ENCODE data around the gene HMGA1. TPM values are rescaled to one million over a fixed set of nuclear protein-coding genes. Genes with fewer than 3 reads are reported as not detected.
"Not testable (repeated sequence)": the region's sequence is repeated elsewhere in the genome, so short reads cannot be mapped to it uniquely, and the experiment has no call there.

Gene HMGA1
- polyA plus RNA-seq, 1 donor from 2014 or later = 68.3 TPM

DNA sequence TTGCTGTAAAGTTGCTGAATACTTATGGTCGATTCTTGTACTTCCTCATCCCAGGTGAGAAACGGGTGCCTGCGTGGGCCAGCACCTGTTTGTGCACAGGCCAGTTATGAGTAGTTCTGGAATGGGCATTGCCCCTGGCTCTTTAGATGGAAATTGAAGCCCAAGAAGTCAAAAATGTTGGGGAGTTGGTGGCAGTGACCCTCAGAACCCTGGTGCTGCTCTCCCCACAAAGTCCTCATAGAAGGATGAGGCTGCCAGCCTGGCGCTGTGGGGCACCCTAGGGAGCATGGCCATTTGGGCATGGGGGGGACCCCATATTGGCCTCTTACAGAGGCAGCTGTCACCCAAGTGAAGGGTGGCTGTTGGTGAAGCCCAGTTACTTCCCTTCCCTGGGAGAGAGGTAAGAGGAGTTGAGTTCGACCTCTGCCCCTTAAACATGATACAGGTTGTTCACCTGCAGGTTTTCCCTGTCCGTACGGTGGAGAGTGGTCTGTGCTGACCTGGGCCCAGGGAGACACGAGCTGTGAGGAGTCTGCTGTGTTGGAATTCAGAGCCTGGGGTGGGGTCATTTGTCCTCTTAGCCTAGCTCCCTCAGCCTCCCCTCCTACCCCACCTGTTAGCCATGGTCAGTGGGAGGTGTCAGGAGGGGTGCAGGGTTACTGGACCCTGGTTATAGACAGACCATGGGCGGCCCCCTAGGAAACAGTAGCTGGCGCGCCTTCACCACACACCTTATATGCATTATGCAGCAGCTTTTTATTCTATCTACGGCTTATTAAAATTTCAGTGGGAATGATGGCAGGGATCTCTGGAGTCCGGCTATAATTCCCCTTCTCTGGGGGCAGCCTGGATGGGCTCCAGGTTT, 4.9 kb downstream of the HMGA1 start:
- Mint-ChIP-seq H3K4me1 (peaks cover 15 to 23% (median 16%) of the 10 kb centered on the region in 3 donors), H3K27me3 (no peaks in the 10 kb centered on the region), H3K27ac (peak overlapping the region in 2 of 3 donors; percentile 59 to 88), H3K9me3 (no peaks in the 10 kb centered on the region), H3K36me3 (no peaks in the 10 kb centered on the region), H3K4me3 (peak overlapping the region in 2 of 4 donors; percentile 22 to 72)

DNA sequence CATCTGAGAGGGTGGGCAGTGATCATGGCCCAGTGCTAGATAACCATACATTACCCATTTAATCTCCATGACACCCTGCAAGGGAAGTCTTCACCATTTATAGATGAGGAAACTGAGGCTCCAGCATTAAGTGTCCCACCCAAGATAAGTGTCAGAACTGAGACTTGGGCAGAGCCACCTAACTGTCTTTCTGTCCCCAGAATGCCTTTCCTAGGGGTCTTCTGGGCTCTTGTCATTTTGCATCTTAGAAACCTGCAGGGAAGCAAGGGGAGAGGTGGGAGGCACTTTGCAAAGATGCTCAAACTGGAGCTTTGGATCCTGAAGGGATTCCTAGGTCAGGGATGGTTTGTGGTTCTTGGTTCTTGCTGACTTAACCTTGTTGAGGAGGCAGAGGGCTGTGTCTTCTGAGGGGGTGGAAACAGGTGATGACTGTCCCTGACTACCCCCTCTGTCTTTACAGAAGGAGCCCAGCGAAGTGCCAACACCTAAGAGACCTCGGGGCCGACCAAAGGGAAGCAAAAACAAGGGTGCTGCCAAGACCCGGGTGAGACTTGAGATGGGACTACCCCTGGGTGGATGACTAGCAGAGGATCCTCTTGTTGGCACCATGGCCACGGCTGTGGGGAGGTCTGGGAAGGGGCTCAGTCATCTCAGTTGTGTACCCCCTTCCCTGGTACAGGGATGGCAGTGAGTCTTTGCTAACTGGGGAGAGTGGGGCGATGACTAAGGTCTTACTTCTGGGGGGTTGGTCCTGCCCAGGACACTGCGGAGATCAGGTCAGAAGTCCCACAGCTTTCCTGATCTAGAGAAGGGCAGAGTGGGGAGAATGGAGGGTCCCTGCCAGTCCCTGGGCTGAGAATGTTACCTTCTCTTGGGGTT, 5.8 kb downstream of the HMGA1 start:
- Mint-ChIP-seq H3K4me3 (peak overlapping the region in 1 of 4 donors; percentile 72), H3K9me3 (no peaks in the 10 kb centered on the region), H3K4me1 (peaks cover 17 to 27% (median 19%) of the 10 kb centered on the region in 3 donors), H3K36me3 (no peaks in the 10 kb centered on the region), H3K27ac (peak overlapping the region; percentile 71 to 88 (median 73)), H3K27me3 (no peaks in the 10 kb centered on the region)

DNA sequence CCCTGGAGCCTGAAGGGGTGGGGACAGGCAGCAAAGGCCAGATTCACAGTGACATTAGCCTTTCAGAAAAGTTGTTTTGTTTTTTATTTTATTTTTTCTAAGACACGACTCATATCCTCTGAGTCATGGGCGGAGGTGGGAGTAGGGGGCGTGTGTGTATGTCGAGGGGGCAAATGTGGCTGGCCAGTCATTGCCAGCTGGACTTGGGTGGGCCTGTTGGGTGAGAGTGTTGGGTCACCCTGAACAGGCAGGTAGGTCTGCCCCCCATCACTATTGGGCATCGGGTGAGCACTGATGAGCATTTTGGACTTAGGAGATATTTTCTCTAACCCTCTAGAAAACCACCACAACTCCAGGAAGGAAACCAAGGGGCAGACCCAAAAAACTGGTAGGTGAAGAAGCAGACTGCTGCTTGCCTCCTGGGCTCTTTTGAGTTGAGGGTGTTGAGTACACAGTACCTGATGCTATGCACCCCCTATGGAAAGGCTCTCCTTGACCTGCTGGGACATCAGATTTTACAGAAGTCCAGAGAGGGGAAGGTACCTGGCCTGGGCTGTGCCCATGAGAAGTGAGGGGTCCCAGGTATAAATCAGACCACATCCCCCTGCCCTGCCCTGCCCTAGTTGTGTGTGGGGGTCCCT, 6.6 kb downstream of the HMGA1 start:
- H3K4me1 Mint-ChIP-seq = peaks cover 22 to 31% (median 23%) of the 10 kb centered on the region in 3 donors
- no peaks in the 10 kb centered on the region for H3K27me3 Mint-ChIP-seq
- peak overlapping the region in 3 of 4 donors; percentile 12 to 79 (median 28) for H3K4me3 Mint-ChIP-seq
- H3K36me3 Mint-ChIP-seq = no peaks in the 10 kb centered on the region
- H3K27ac Mint-ChIP-seq = peak overlapping the region; percentile 73 to 88 (median 73)
- H3K9me3 Mint-ChIP-seq = no peaks in the 10 kb centered on the region

DNA sequence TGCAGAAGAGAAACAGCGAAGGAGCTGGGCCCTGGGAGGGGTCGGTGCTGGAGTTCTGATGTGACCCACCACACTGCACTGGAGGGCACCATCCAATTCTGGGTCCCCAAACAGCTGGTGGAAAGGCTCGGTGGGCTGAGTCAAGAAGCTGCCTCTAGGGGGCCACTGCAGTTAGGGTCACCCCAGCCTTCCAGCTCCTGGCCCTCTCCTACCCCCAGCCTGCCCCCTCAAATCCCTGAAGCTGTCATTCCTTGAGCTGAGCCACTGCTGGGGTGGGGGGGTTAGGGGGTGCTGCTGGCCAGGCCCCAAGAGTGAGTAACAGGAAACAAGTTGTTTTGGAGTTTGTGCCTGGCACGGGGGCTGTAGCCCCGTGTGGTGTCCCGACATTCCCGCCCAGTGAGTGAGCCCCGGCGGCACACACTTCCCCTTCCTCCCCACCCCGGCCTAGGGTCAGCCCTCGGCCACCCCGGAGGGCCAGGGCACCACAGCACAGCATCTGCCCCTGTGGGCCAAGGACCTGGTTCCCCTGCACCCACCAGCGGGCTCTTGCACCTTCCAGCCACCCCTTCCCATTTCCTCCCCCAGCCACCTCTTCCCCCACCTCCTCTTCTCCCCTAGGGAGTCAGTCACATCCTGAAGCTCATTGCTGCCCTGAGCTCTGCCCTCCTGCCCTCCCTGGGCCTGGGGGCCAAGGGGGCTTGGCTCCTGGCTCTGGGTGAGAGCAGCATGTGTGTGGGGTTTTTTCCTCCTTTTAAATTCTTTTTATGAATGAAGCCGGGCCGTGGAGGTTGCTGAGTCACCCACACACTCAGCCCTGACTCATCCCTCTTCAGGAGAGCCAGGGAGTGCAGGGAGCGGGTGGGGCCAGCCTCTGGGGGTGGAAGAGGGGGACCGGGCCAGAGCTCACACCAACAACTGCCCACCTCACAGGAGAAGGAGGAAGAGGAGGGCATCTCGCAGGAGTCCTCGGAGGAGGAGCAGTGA, 7.5 kb downstream of the HMGA1 start:
- Mint-ChIP-seq H3K4me3 (peak overlapping the region in 1 of 4 donors; percentile 79), H3K4me1 (peaks cover 16 to 26% (median 18%) of the 10 kb centered on the region in 3 donors), H3K27ac (peak overlapping the region in 1 of 3 donors; percentile 88), H3K36me3 (no peaks in the 10 kb centered on the region), H3K9me3 (no peaks in the 10 kb centered on the region), H3K27me3 (no peaks in the 10 kb centered on the region)

DNA sequence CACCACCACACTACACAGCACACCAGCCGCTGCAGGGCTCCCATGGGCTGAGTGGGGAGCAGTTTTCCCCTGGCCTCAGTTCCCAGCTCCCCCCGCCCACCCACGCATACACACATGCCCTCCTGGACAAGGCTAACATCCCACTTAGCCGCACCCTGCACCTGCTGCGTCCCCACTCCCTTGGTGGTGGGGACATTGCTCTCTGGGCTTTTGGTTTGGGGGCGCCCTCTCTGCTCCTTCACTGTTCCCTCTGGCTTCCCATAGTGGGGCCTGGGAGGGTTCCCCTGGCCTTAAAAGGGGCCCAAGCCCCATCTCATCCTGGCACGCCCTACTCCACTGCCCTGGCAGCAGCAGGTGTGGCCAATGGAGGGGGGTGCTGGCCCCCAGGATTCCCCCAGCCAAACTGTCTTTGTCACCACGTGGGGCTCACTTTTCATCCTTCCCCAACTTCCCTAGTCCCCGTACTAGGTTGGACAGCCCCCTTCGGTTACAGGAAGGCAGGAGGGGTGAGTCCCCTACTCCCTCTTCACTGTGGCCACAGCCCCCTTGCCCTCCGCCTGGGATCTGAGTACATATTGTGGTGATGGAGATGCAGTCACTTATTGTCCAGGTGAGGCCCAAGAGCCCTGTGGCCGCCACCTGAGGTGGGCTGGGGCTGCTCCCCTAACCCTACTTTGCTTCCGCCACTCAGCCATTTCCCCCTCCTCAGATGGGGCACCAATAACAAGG, 8.5 kb downstream of the HMGA1 start:
- not testable (repeated sequence) for H3K36me3 Mint-ChIP-seq, H3K9me3 Mint-ChIP-seq, H3K27me3 Mint-ChIP-seq
- Mint-ChIP-seq H3K4me3 (peak overlapping the region in 2 of 4 donors; percentile 30 to 96), H3K4me1 (peaks cover 13 to 25% (median 18%) of the 10 kb centered on the region in 3 donors), H3K27ac (peak overlapping the region in 2 of 3 donors; percentile 86 to 97)

DNA sequence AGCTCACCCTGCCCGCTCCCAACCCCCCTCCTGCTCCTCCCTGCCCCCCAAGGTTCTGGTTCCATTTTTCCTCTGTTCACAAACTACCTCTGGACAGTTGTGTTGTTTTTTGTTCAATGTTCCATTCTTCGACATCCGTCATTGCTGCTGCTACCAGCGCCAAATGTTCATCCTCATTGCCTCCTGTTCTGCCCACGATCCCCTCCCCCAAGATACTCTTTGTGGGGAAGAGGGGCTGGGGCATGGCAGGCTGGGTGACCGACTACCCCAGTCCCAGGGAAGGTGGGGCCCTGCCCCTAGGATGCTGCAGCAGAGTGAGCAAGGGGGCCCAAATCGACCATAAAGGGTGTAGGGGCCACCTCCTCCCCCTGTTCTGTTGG, 9.1 kb downstream of the HMGA1 start:
- H3K36me3 Mint-ChIP-seq, H3K27me3 Mint-ChIP-seq, H3K9me3 Mint-ChIP-seq: not testable (repeated sequence)
- H3K27ac Mint-ChIP-seq = peak overlapping the region; percentile 86 to 97 (median 93)
- H3K4me3 Mint-ChIP-seq = peak overlapping the region in 2 of 4 donors; percentile 30 to 96
- H3K4me1 Mint-ChIP-seq = peaks cover 14 to 25% (median 18%) of the 10 kb centered on the region in 3 donors

DNA sequence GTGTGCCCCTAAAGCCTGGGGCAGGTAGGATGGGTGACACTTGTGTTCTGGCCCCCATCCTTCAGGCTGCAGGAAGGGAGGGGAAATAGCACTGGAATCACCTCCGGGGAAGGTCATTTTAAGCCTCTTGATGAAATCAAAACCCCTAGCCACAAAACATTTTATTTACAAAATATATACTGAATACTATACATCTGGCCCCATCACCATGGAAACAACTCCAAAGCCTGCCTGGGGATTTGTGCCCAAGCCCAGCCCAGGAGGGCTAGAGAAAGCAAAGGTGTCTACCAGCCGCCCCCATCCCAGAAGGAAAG, 9.5 kb downstream of the HMGA1 start:
- H3K4me1 Mint-ChIP-seq = peaks cover 14 to 25% (median 15%) of the 10 kb centered on the region in 3 donors
- no peaks in the 10 kb centered on the region for H3K9me3 Mint-ChIP-seq
- H3K36me3 Mint-ChIP-seq = no peaks in the 10 kb centered on the region
- no peaks in the 10 kb centered on the region for H3K27me3 Mint-ChIP-seq
- H3K4me3 Mint-ChIP-seq = peak overlapping the region in 1 of 4 donors; percentile 96
- H3K27ac Mint-ChIP-seq = peak overlapping the region; percentile 74 to 97 (median 93)

DNA sequence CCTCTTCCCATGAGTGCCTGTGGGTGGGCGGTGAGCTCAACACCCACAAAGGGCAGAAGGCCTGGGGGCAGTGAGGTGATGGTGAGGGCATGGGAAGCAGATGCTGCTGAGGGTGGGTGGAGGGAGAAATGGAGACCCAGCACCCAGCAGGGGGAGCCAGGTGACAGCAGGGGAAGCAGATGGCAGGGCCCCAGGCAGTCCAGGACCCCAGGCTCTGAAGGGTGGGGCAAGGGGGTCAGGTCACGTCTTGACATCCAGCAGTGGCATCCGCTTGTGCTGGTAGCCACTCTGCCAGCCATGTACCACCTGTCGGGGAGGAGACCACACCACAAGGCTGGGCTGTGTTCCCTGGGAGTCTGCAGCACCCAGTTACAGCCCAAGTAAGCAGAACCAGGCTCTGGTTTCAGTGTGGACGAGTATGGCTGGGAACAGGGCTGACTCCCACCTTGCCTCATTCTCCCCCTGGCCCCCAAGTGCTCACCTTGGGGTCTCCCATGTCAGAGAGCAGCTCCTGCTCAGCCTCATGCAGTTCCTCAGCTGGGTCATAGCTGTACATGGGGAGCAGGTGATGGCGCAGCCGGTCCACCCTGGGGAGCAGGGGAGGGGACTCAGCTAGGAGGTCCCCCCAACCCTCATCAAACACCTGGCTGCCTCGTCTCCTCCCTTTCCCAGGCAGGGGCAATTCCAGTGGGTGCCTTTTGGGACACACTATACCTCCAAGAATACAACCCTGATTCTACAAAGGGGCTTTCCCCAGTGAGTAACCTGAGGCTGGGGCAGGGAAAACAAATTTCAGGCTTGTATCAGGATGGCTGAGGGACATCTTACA, 10.1 kb downstream of the HMGA1 start:
- peak overlapping the region; percentile 90 to 97 (median 93) for H3K27ac Mint-ChIP-seq
- H3K4me1 Mint-ChIP-seq = peaks cover 13 to 25% (median 14%) of the 10 kb centered on the region in 3 donors
- H3K9me3 Mint-ChIP-seq = no peaks in the 10 kb centered on the region
- H3K4me3 Mint-ChIP-seq = peak overlapping the region in 2 of 4 donors; percentile 82 to 96
- no peaks in the 10 kb centered on the region for H3K27me3 Mint-ChIP-seq
- no peaks in the 10 kb centered on the region for H3K36me3 Mint-ChIP-seq

- Mint-ChIP-seq H3K4me3 (peak overlapping the region; percentile 96 to 99 (median 96)), H3K36me3 (peaks cover 2% of the 10 kb centered on the region), H3K9me3 (no peaks in the 10 kb centered on the region), H3K27me3 (no peaks in the 10 kb centered on the region), H3K27ac (peak overlapping the region; percentile 90 to 98 (median 97)), H3K4me1 (peaks cover 13 to 25% (median 17%) of the 10 kb centered on the region in 3 donors)
Observed at GRCh38 chr6:34247481-34248197, 11.0 kb downstream of the HMGA1 start.

DNA sequence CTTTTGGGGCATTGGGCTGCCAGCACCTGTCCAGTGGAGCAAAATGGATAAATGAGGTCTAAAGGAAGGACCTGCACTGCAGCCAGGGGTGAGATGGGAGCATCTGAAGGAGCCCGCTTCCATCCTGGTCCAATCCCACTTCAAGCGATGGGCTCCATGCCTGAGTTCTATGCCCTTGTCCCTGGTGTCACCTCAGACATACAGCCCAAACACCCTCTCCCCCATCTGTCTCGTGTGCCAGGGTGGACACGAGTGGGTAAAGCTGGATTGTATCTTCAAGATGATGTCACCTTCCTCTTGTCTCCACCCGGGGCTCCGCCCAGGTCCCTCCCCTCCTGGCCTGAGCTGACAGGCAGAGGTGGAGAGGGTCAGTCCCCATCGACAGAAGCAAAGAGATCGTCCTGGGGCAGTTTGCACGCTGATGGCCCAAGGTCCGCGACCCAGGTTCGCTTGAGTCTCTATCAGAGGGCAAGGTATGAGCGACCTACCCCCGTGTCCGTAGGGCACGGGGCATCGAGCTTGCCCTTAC, 11.6 kb downstream of the HMGA1 start:
- Mint-ChIP-seq H3K36me3 (peaks cover 6% of the 10 kb centered on the region), H3K27me3 (no peaks in the 10 kb centered on the region), H3K4me1 (peaks cover 13 to 25% (median 20%) of the 10 kb centered on the region in 3 donors), H3K27ac (peak overlapping the region; percentile 90 to 98 (median 97)), H3K9me3 (no peaks in the 10 kb centered on the region), H3K4me3 (peak overlapping the region; percentile 96 to 99 (median 96))

- peak within 1 kb of the TSS; percentile 90 to 98 (median 97) for H3K27ac Mint-ChIP-seq
- peak within 1 kb of the TSS; percentile 96 to 99 (median 96) for H3K4me3 Mint-ChIP-seq
- H3K4me1 Mint-ChIP-seq = peaks cover 13 to 22% (median 18%) of the 10 kb centered on the region in 3 donors
- peaks cover 8% of the 10 kb centered on the region for H3K36me3 Mint-ChIP-seq
- no peaks in the 10 kb centered on the region for H3K9me3 Mint-ChIP-seq
- H3K27me3 Mint-ChIP-seq = no peaks in the 10 kb centered on the region
Observed at GRCh38 chr6:34248727-34249468, 12.2 kb downstream of the HMGA1 start, which contains the start of gene SMIM29. TSS of gene SMIM29 (minus strand) at chr6:34249006. CDS start at chr6:34247791, 1,215 bp downstream.

All from IgD-negative memory B cell (primary cell).